ENCODE data around the gene F5. TPM values are rescaled to one million over a fixed set of nuclear protein-coding genes. Genes with fewer than 3 reads are reported as not detected.
A peak's percentile ranks its signal among the peaks of the same experiment; 100 is the strongest.

The F5 gene
- total RNA-seq, 1 experiment from 2014 or later = 8.1 TPM

DNA sequence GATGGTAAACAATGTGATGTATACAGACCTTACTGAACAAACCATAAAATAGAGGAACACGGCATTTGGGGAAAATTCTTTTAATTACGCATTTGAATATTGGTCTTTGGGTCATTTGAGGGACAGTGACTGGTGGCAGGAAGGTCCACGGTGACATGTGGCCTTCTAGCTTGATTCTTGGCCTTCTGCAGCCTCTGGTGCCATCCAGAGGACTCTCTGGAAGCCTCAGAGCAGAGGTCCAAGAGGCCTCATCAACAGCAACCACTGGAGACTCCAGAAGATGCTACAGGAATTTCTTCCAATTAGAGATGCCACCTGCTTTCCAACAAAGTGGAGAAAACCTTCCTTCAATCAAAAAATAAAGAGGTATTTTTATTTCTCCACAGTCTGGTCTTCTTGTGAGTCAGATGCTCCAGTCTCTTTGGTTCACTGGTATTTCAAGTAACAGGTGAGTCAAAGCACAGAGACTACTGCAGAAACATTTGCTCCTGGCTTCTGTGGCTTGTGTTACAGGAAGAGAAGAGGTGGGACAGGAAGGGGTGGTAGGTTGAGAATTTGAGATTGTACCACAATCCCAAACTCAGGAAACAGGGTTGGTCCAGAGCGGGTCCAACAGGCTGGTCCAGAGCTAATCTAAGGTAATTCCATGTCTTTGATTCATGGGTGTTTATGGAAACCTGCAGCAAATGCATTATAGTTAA lies 2.7 kb upstream of the F5 start:
- peak; percentile 39 for DNase-seq (ENCODE audit: low spot score)

DNA sequence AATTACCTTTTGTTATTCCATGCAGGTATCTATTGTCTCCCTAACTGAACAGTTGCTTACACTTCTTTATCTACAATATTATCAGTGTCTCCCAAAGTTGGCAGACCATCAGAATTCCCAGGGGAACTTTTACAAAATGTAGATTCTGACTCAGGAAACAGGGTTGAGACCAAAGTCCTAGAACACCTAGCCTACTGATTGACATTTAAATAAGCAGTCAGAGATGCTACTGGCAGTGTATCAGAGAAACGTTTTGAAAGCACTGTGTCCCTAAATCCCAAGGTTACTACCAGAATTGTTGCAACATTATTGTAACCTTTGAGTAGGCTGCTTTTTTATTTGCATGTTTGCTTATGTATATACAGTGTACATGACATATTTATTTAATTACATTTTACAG lies 1.8 kb upstream of the F5 start:
- DNase-seq (ENCODE audit: low spot score) = no peak

DNA sequence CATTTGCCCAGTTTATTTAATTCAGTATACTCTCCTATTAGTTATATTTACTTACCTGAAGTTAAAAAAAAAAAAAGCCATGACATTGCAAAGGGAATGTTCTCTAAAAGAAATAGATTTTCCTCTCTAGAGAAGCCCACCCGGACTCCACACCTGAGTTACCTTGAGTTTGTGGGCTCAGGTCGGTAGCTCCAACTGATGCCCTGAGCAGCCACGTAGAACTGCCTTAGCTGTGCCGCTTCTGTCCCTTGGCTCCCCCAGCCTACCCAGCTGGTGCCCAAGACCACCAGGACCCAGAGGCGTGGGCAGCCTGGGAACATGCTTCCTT lies 250 bp downstream of the F5 start:
- DNase-seq (ENCODE audit: low spot score) = no peak

DNA sequence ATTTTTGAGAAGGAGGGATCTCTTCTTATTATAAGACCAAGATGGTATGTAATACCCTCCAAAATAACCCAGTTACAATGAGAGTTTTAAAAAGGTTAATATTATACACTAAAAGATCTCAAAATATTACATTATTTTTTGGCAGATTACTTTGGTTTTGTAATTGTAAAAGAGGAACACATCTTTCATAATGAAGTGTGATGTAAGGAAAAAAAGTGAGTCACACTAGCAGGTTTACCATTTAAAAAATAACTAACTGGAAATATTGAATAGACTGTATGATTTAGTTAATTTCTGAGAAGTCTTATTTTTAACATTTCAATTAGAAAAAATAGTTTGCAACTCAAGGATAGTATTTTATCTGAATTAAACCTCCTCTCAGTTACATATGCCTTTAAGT lies 1.1 kb downstream of the F5 start:
- DNase-seq (ENCODE audit: low spot score) = peak; percentile 29

DNA sequence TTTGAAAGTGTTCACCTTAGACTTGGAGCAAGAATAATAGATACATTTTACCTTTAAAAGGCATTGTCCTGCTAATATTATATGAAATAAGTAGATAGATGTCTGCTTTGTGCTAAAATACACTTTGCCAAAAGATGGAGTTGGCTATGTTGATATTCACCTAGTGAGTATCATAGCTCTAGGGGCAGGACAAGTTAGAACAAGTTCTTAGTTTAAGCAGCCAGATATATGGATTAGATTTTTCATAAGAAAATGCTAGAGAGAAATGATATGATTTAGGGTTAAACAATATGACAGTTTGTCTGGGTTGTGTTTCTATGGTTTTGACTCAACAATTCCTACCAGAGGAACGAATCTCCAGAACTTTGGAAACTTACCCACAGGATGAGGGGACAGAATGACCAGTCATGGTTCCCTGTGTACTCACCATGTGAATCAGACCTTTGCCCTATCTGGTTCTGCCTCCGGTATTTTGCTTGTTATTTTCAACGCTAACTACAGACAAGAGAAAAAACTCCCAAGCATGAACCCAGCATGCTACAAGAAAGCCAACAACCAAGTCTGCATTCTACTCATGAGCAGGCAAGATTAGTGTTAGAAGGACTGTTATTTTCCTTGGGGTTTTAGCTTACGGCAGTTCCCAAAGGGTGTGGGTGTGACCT lies 1.7 kb downstream of the F5 start:
- peak; percentile 64 for DNase-seq (ENCODE audit: low spot score)

DNA sequence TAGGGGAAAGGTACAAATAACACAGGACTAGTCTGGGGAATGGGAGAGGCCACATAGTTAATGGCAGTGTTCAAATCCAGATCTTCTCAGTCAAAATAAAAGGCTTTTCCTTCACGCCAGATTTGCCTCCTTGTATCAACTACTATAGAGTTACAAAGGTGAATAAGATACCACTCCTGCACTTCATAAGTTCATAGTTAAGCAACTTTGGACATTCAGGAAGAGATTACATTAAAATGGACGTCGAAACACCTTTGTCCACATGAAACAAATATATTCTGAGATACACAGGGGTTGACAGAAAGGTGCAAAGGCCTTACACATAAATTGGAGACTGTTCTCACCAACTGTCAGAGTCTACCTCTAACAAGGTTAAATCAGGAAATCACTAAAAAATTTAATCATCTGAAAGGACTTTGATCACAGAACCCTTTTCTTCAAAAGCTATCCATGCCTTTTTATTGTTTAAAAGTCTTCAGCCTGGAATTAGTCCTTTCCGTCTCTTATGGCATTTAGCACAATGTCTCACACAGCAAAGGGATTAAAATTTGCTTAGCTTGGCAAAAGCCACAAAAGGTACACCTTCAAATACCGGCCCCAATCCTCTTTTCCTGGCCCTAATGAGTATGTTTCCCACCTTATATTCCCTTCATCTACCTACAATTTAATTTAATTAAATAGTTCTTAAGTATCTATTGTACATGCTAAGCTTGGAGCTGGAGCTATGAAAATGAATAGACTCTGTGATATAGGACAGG lies 8.1 kb downstream of the F5 start:
- no peak for DNase-seq (ENCODE audit: low spot score)

DNA sequence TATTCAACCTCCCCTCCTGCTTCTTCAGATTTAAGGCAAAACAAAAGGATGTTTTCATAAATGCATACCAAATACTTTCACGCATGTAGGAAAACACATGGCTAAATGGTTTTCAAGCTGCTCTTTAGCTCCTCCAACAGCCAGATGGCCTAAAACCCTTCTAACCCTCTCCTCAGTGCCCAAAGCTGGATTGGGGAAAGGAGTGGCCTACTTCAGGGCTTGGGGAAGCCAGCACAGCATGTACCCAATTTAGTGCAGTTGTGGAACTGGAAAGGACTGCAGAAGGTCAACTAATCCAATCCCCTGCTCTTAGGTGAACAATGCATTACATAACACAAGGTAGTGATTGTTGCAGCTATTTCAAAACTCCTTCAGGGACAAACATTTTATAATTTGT lies 9.3 kb downstream of the F5 start:
- no peak for DNase-seq (ENCODE audit: low spot score)

DNA sequence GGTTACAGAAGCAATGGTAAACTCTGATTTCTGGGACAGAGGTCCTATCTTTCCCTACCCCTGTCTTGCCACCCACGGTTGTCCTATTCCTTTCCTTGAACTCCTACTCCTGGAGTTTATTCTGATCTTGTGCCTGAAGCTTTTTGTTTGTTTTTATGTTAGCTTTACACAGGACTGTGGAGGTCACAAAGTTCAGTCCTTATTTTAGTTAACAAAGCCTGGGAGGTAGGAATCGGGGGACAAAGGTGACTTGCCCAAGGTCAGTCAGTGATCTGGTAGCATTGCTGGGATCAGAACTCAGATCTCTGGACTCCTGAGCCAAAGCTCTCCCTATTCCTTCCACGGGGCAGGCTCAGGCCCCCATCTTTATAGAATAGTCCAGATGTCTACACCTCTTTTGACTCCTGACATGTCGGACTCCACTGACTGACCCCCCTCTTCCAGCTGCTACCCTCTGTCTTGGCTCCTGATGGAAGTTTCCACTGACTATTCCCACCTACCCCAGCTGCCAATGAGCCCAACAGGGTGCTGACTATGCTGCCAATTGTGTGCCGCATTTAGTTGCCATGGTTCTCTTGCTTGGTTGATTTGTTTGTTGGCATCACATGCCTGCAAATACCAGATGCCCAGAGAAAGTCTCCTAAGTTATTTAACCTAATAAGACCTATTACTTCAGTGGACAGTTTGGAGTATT lies 9.9 kb downstream of the F5 start:
- no peak for DNase-seq (ENCODE audit: low spot score)

DNA sequence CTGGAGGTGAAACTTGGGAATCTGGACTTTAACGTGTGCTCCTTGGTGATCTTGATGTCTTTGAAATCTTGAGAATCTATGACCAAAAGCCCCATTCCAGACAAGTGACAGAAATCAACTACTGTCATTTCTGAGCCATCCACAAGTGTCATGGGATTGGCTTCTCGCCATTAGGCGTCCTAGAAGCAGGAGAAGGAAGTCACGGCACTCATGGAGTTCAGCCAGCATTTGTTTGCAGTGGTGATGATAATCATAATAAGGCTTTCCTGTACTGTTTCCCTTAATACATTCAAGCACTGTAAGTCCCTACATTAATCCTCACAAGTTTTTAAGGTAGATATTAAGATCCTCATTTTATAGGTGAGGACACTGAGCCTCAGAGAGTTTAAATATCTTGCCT lies 11.9 kb downstream of the F5 start:
- DNase-seq (ENCODE audit: low spot score) = peak; percentile 50

DNA sequence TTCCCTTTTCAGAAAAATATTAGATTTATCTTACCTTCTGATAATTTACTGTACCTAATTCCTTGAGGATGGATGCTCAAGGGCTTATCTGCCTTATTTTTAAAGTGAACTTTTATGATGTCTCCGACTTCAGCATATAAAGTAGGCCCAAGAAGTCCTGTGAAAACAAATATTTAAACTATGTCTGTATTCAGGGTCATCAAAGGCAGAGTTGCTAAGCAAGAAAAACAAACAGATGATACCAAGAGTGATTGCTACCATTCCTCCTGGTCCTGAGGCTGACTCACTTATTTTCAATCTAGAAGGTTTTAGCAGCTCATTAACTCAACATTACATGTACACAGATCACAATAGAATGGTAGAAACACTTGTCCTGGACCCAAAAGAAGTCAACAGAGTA lies 14.1 kb downstream of the F5 start:
- peak; percentile 72 for DNase-seq (ENCODE audit: low spot score)

DNA sequence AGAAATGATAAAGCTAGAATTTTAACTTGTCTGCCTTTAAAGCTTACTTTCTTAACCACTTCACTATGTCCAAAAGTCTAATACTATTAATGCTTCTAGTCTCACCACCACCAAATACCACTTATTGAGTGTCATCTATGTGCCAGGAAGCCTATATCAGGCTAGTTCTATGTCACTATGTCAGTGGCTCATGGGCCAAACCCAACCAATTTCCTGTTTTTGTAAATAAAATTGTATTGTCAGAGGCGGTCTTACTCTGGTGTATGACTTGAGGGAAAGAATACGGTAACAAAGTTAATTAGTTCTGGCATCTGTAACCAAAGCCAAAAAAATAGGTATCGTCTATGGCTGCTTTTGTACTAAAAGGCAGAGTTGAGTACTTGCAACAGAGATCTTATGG lies 14.8 kb downstream of the F5 start:
- no peak for DNase-seq (ENCODE audit: low spot score)

DNA sequence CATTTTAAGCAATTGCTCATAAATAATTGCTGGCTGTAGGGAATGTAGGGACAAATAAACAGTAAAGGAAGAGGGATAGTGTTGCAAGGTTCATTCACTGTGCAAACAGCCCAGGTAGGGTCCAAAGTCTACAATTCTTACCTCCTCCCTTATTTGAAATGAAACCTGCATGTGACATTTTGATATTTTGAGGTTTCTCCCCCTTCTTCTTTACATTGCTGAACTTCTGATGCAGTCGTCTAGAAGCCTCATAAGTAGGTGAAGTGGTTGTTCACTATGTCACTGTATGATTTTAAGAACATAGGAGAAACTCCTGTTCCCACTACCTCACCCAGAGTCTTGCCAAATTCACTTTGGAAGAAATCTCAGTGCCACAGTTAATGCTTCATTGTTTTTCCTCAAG lies 16.1 kb downstream of the F5 start:
- peak; percentile 84 for DNase-seq (ENCODE audit: low spot score)

DNA sequence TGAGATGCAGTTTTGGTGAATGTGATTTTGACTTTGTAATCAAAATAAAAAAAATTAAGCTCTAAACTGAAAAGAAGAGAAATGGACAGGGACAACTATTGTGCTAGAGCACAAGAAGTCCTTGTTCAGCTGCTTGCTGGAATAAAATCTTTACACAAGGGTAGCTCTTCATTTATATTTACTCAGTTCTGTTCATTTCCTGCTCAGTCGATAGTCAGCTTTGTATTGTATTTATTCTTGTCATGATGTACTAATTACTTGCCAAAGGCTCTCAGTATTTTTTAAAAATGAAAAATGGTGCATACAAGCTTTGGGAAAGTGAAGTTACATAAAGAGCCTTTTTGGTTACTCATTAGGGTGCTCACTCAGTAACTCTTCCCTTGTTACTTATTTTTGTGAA lies 17.8 kb downstream of the F5 start:
- DNase-seq (ENCODE audit: low spot score) = no peak

DNA sequence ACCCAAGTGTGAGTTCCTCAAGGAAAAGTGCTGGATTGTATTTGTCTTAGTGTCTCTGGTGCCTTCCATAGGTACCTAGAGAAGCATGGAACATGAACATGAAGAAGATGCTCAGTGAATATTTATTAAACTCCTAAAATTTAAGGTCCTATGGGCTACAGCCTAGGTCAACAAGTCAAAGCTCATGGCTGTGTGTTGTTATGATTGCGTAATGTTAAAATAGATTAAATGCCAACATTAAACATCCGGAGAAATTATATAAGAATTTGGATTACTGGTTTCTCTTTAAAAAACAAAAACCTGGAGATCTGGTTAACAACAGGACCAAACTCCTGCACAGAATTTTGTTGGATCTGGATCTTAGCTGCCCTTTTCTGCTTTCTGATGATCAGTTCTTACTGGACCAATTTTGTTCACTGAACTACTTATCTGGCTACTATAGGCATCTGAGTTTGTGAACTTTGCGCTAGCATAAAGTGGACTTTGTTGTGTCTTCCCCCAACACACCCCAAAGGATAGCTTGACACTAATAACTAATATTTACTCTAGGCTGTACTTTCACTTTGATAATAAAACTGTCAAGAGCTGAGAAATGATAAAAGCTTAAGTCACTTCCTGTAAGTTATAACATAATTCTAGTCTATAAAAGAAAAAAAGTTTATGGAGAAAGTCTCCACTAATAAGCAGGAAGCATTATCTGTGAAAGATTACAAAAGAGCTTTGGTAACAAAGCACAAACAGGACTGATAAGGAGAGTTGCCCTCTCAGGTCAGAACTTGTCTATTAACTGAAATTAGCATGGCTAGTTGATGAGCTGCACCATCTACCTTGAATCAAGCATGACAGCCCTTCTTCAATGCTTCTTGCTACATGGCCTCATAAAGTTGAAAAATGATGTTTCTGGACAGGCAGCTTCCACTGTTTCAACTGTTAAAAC lies 20.7 kb downstream of the F5 start:
- peak; percentile 74 for DNase-seq (ENCODE audit: low spot score)

DNA sequence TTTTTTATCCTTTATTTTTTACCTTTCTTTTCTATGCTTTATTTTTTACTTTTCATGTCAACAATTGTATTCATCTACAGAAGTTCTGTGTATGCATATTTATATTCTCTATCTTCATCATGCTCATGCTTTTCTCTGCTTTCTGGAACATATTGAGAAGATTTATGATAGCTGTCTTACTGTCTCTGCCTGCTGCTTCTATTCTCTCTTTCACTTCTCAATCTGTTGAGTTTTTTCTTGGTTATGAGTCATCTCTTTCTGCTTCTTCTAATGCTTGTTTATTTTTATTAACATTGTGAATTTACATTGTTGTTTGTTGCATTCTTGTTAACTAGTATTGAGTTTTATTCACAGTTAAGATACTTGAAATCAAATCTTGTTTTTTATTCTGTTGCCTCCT lies 22.6 kb downstream of the F5 start:
- no peak for DNase-seq (ENCODE audit: low spot score)

DNA sequence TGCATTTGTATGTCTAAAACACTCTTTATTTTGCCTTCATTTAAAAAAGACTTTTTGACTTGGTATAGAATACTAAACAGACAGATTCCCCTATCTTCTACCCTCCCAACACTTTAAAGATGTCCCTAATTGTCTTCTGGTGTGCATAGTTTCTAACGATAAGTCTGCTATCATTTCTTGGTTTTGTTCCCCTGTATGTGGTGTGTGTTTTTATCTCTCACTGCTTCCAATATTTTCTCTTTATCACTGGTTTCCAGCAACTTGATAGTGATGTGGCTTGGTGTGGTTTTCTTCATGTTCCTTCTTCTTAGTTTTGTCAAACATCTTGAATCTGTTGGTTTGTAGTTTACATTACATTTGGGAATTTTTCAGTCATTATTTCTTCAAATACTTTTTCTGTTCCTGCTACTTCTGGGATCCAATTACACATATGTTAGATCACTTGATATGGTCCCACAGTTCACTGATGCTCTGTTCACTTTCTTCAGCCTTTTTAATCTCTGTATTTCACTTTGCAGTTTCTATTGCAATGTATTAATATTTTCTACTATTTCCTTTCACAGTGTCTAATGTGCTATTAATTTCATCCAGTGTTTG lies 23.2 kb downstream of the F5 start:
- DNase-seq (ENCODE audit: low spot score) = no peak

DNA sequence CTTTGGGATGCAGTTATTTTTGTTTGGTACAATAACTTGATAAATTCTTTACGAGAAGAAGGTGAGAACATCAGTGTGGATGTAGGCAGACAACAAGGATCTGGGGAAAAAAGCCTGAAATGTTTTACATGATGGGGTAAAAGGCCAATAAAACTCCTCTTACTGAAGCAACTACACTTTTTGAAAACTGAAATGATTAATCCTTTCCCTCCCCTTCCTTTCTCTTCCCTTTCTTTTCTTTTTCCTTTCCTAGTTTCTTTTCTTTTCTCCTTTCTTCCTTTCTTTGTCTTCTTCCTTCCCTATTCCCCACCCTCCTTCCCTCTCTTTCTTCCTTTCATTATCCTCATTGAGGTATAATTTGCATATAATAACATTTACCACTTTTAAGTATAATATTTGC lies 24.6 kb downstream of the F5 start:
- no peak for DNase-seq (ENCODE audit: low spot score)

DNA sequence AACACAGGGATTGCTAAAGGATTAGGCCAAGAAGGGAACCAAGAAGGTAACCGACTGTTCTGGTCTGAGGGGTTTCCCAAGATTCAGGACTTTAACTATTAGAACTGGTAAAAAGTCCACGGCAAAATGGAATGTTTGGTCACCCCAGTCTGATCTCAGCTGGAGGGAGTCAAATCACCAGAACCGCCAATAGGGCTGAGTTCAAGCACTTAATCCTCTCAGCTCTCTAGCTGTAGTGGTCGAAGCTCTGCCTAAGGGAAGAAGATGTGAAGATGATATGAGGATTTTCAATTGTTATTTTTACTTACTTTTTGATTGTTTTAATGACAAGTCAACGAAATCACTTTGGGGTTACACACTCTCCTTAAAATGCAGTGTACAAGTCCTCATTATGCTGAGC lies 29.1 kb downstream of the F5 start:
- DNase-seq (ENCODE audit: low spot score) = no peak

DNA sequence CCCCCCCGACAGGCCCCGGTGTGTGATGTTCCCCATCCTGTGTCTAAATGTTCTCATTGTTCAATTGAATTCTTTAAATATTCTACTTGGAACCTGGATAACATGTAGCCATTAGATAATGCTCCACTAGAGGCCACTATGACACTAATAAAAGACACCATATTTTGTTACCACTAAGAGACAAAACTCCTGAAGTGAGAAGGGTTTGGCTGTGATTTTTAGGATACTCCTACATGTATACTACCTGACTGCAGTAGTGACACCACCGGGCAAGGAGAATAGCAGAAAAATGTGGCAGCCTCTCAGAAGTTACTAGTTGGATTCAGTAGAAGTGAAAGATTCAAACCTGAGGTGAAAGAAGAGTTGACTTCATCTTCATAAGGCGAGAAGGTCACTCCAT lies 36.0 kb downstream of the F5 start:
- DNase-seq (ENCODE audit: low spot score) = peak; percentile 76

DNA sequence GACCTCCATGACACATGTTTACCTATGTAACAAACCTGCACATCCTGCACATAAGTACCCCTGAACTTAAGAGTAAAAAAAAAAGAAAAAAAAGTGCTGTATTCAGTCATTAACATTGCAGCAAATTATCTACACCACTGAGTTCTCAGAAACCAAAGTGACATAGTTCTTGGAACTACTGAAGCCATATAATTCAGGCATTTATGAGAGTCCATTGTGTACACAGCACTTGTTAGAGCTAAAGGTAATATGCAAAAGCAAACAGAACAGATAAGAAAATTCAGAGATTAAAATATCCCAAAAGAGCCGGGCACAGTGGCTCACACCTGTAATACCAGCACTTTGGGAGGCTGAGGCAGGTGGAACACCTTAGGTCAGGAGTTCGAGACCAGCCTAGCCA lies 38.0 kb downstream of the F5 start:
- no peak for DNase-seq (ENCODE audit: low spot score)

Data from HT-29 (cell line).